ENCODE results near the gene H1-8. TPM values are rescaled to one million over a fixed set of nuclear protein-coding genes. Genes with fewer than 3 reads are reported as not detected.

The H1-8 gene
- total RNA-seq, 1 experiment from 2014 or later, result not detected

DNA sequence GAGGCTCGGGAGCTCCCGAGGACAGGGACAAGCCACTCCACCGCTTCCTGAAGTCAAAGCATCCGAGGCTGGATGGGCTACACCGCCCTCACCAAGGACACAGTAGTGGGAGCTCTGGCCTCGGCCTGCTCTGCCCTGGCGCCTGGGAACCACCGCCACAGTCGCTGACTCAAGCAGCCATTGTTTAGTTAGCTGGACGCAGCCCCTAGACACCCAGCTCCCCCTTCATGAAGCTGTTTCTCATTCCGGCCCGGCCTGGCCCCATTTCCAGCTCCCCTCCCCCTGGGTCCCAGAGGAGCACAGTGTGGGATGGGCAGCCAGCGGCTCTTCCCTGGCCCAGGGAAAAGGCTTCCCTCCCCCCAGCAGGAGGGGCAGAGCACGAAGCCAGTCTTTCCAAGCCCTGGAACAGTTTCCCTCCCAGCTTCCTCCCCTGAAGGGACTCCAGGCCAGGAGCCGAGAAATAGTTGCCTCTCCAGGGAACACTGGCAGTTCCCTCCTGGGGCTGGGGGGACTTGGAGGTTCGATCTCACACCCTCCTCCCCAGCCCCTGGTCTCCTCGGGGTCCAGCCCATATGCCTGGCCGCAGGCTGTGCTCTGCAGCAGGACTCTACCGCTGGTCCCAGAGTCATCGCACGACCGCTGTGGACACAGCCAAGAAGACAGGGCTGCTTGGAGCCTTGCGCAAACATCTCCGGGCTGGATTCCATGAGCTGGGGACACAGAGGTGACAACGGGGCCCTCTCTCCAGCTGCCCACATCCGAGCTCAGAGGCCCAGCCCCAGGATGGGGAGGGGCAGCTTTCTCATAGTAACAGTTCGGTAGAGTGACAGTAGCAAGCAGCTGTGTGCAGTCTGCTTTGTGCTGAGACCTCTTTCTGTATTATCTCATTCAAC is 53.5 kb downstream of the H1-8 start:
- no peak overlapping the region for H3K4me2 ChIP-seq (ENCODE audit: low read length)
- no peak overlapping the region for H3K4me3 ChIP-seq (ENCODE audit: low read length)
- H3K27ac ChIP-seq (ENCODE audit: low read length), result no peak overlapping the region
- no peaks in the 10 kb centered on the region for H3K79me2 ChIP-seq (ENCODE audit: low read length)
- H3K9me2 ChIP-seq (replicated peaks; ENCODE audit: low read length), result no peaks in the 10 kb centered on the region
- H3K4me1 ChIP-seq (ENCODE audit: insufficient read depth, low read length), result no peaks in the 10 kb centered on the region
- H2AFZ ChIP-seq (ENCODE audit: low read length), result no peak overlapping the region
- H3K36me3 ChIP-seq (ENCODE audit: low read depth, low read length), result no peaks in the 10 kb centered on the region
- H3K27me3 ChIP-seq (ENCODE audit: low read length), result no peaks in the 10 kb centered on the region
- TF ChIP-seq, protein P1, sequence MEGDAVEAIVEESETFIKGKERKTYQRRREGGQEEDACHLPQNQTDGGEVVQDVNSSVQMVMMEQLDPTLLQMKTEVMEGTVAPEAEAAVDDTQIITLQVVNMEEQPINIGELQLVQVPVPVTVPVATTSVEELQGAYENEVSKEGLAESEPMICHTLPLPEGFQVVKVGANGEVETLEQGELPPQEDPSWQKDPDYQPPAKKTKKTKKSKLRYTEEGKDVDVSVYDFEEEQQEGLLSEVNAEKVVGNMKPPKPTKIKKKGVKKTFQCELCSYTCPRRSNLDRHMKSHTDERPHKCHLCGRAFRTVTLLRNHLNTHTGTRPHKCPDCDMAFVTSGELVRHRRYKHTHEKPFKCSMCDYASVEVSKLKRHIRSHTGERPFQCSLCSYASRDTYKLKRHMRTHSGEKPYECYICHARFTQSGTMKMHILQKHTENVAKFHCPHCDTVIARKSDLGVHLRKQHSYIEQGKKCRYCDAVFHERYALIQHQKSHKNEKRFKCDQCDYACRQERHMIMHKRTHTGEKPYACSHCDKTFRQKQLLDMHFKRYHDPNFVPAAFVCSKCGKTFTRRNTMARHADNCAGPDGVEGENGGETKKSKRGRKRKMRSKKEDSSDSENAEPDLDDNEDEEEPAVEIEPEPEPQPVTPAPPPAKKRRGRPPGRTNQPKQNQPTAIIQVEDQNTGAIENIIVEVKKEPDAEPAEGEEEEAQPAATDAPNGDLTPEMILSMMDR (conservative IDR thresholded peaks at IDR 0.05; ENCODE audit: low read depth, low read length), result no peak
- no peak for TF ChIP-seq EZH2phosphoT487 (IDR thresholded peaks at IDR 0.05; ENCODE audit: borderline replicate concordance, low read length)
- no peak for TF ChIP-seq EZH2 (IDR thresholded peaks at IDR 0.05; ENCODE audit: low read length, unreplicated experiment)
- no peak overlapping the region for H3K9ac ChIP-seq (ENCODE audit: low read length)
- ChIA-PET CTCF (no interaction called here), POLR2A (ENCODE audit: unreplicated experiment) (no interaction called here)
- no peak for ATAC-seq
- no peaks in the 10 kb centered on the region for H3K9me3 ChIP-seq (ENCODE audit: low read length)
- no peaks in the 10 kb centered on the region for H4K20me1 ChIP-seq (ENCODE audit: low read length)
- intact Hi-C loops (cut with micrococcal nuclease), result no loop called here
- no peaks in the 10 kb centered on the region for H3F3A ChIP-seq (ENCODE audit: low read length, unreplicated experiment)
- no TSS peak for BruUV-seq (replicated peaks)
- no peak for DNase-seq

DNA sequence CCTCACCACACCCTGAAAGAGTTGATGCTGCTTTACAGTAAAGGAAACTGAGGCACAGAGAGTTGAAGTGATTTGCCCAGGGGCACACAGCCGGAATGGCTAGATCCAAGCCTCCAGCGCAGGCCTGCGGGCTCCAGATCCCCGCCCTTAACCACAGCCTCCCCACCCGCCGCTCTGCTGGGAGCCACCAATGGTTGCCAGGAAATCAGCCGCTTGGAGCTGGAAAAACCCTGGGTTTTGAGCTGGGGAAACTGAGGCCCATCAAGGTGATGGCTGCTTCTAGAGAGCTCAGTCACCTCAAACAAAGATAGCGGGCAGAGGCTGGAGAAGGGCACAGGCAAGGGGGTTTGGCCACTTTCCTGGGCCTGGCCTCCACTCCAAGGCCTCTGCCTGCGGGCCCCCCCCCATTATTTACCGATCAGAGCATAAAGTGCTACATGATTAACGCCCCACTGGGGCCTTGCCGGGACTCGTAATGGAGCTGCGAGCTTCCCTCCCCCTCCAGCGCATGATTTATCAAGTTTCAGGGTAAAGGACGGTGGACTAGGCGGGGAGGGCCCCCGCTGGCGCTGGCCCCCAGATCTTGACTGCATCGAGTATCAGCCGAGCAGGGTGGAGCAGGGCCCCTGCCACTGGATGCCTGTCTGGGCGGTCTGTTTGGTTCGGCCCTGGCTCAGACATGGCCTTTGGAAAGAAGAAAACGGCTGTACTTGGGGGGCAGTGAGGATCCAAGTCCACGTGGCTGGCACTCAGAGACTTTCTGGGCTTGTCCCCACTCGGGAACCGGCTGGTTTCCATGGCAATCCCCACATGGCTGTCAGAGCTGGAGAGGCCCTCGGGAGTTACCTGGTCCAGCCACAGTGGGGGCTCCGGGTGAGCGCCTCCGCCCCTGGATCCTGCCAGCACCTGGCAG is 54.4 kb downstream of the H1-8 start:
- Histone ChIP-seq H3K36me3 (ENCODE audit: low read depth, low read length) (no peaks in the 10 kb centered on the region), H3K9me2 (replicated peaks; ENCODE audit: low read length) (no peaks in the 10 kb centered on the region), H3F3A (ENCODE audit: low read length, unreplicated experiment) (no peaks in the 10 kb centered on the region), H4K20me1 (ENCODE audit: low read length) (no peaks in the 10 kb centered on the region), H3K27me3 (ENCODE audit: low read length) (no peaks in the 10 kb centered on the region), H3K4me3 (ENCODE audit: low read length) (no peak overlapping the region), H3K9ac (ENCODE audit: low read length) (no peak overlapping the region), H3K4me2 (ENCODE audit: low read length) (no peak overlapping the region), H3K4me1 (ENCODE audit: insufficient read depth, low read length) (no peaks in the 10 kb centered on the region), H3K27ac (ENCODE audit: low read length) (no peak overlapping the region), H3K79me2 (ENCODE audit: low read length) (no peaks in the 10 kb centered on the region), H3K9me3 (ENCODE audit: low read length) (no peaks in the 10 kb centered on the region), H2AFZ (ENCODE audit: low read length) (no peak overlapping the region)
- POLR2A ChIA-PET (ENCODE audit: unreplicated experiment), result no interaction called here
- BruUV-seq (replicated peaks), result no TSS peak
- CTCF ChIA-PET, result no interaction called here
- no peak for DNase-seq
- TF ChIP-seq EZH2phosphoT487 (IDR thresholded peaks at IDR 0.05; ENCODE audit: borderline replicate concordance, low read length) (no peak), EZH2 (IDR thresholded peaks at IDR 0.05; ENCODE audit: low read length, unreplicated experiment) (no peak)
- TF ChIP-seq, protein P1 (conservative IDR thresholded peaks at IDR 0.05; ENCODE audit: low read depth, low read length), result no peak
- intact Hi-C loops (cut with micrococcal nuclease), result no loop called here
- no peak for ATAC-seq

All from PC-3 (cell line).